H1 (cell line): ENCODE results near the gene SCP2. TPM values are rescaled to one million over a fixed set of nuclear protein-coding genes. Genes with fewer than 3 reads are reported as not detected.

ENCODE experiments used
- CTCF ChIA-PET: fragments of 300-600 bp; sonication (Branson Sonifier 250); formaldehyde crosslinking; loops from one replicate; lab custom pipeline; 2021; ENCODE audit not compliant: partially characterized antibody; lab: Charles Lee
- POLR2A ChIA-PET: fragments of 300-600 bp; sonication (Branson Sonifier 250); formaldehyde crosslinking; loops from one replicate; lab custom pipeline; 2021; ENCODE audit warnings: inconsistent platforms; ENCODE audit not compliant: partially characterized antibody; lab: Charles Lee
- DNase-seq, 2 experiments: peaks; one replicate each; pipeline versions ENCODE4 v3.0.0 to v3.0.0-alpha.2; 2010 to 2022; ENCODE audit warnings: low spot score in 2 of 2, low read depth in 1 of 2, mixed read lengths in 1 of 2
- FAIRE-seq: peaks from 2 replicates; lab custom pipeline; 2011; peaks lifted over from hg19 to GRCh38; lab: Jason Lieb, UNC
- H2AFZ ChIP-seq: 2 replicates; pipeline ENCODE4 v1.8.1; 2012; ENCODE audit warnings: low read length, inconsistent platforms
- H2AK5ac ChIP-seq: 2 replicates; pipeline ENCODE4 v1.6.1; 2013; ENCODE audit warnings: low read depth, low read length
- H2BK120ac ChIP-seq: replicated peaks from 2 replicates; pipeline ENCODE3; 2013; ENCODE audit warnings: low read depth, low read length, inconsistent platforms
- H2BK12ac ChIP-seq: 2 replicates; pipeline ENCODE4 v1.6.1; 2013; ENCODE audit warnings: low read depth, low read length
- H2BK15ac ChIP-seq: 2 replicates; pipeline ENCODE4 v1.6.1; 2013; ENCODE audit warnings: low read length
- H2BK20ac ChIP-seq: 2 replicates; pipeline ENCODE4 v1.6.1; 2013; ENCODE audit warnings: low read length
- H2BK5ac ChIP-seq: 2 replicates; pipeline ENCODE4 v1.6.1; 2013; ENCODE audit warnings: low read depth, low read length
- H3K14ac ChIP-seq: 2 replicates; pipeline ENCODE4 v1.6.1; 2013; ENCODE audit warnings: inconsistent platforms; ENCODE audit not compliant: insufficient read length
- H3K18ac ChIP-seq: 2 replicates; pipeline ENCODE4 v1.6.1; 2013; ENCODE audit warnings: low read length; ENCODE audit errors: extremely low read depth
- H3K23ac ChIP-seq: 2 replicates; pipeline ENCODE4 v1.6.1; 2013; ENCODE audit warnings: inconsistent platforms; ENCODE audit not compliant: insufficient read length
- H3K23me2 ChIP-seq: 2 replicates; pipeline ENCODE4 v1.6.1; 2013; ENCODE audit warnings: low read depth, low read length
- H3K27ac ChIP-seq: 2 replicates; pipeline ENCODE4 v1.6.1; 2011; ENCODE audit warnings: low read depth, low read length, inconsistent platforms
- H3K27me3 ChIP-seq, 4 experiments: replicated peaks in 1 of 4; 1 replicate in 1 of 4; 2 replicates in 3 of 4; pipeline versions ENCODE4 v1.6.1 to v1.8.1; 2011 to 2013; ENCODE audit warnings: low read length in 3 of 4, mild to moderate bottlenecking in 3 of 4, inconsistent platforms in 2 of 4, mixed read lengths in 2 of 4, moderate library complexity in 1 of 4; ENCODE audit not compliant: control insufficient read depth in 3 of 4, insufficient read depth in 3 of 4; ENCODE audit errors: extremely low read depth in 1 of 4
- H3K36me3 ChIP-seq, 4 experiments: 2 replicates each; pipeline versions ENCODE4 v1.6.1 to v1.8.1; 2011 to 2013; ENCODE audit warnings: mild to moderate bottlenecking in 4 of 4, low read length in 3 of 4, moderate library complexity in 2 of 4, control low read depth in 1 of 4, inconsistent platforms in 1 of 4; ENCODE audit not compliant: insufficient read depth in 4 of 4, control insufficient read depth in 2 of 4
- H3K4ac ChIP-seq: replicated peaks from 2 replicates; pipeline ENCODE3; 2013; ENCODE audit warnings: low read length, low read depth, mixed read lengths, inconsistent platforms; ENCODE audit not compliant: insufficient read length
- H3K4me1 ChIP-seq, 4 experiments: replicated peaks in 1 of 4; 1 replicate in 1 of 4; 2 replicates in 3 of 4; pipeline versions ENCODE4 v1.6.1 to v1.8.1; 2011 to 2013; ENCODE audit warnings: low read length in 3 of 4, inconsistent platforms in 2 of 4, mixed read lengths in 1 of 4; ENCODE audit not compliant: insufficient read depth in 4 of 4, control insufficient read depth in 3 of 4
- H3K4me2 ChIP-seq, 2 experiments: 2 replicates each; pipeline versions ENCODE4 v1.6.1 to v1.8.1; 2011 to 2013; ENCODE audit warnings: low read depth in 2 of 2, low read length in 2 of 2, control low read depth in 1 of 2, inconsistent platforms in 1 of 2, mild to moderate bottlenecking in 1 of 2; ENCODE audit not compliant: insufficient read depth in 1 of 2
- H3K4me3 ChIP-seq, 4 experiments: fragments of 200-600, 300-600 bp in 1 of 4; sonication (generic), shearing (Covaris generic), sonication (Bioruptor Twin) in 1 of 4; 2 replicates each; pipeline versions ENCODE4 v1.5.1 to v1.8.1; 2011 to 2016; ENCODE audit warnings: low read length in 4 of 4, low read depth in 3 of 4, control low read depth in 2 of 4, inconsistent platforms in 2 of 4, mild to moderate bottlenecking in 2 of 4, mixed read lengths in 1 of 4, moderate library complexity in 1 of 4; ENCODE audit not compliant: insufficient read depth in 2 of 4; ENCODE audit errors: extremely low read depth in 1 of 4
- H3K56ac ChIP-seq: replicated peaks from 2 replicates; pipeline ENCODE3; 2013; ENCODE audit warnings: low read depth, mild to moderate bottlenecking, mixed read lengths, low read length, inconsistent platforms; ENCODE audit not compliant: insufficient read length
- H3K79me1 ChIP-seq: 2 replicates; pipeline ENCODE4 v1.6.1; 2013; ENCODE audit warnings: low read depth, low read length, control low read depth
- H3K79me2 ChIP-seq, 2 experiments: 2 replicates each; pipeline versions ENCODE4 v1.6.1 to v1.8.1; 2012 to 2013; ENCODE audit warnings: low read length in 2 of 2, mild to moderate bottlenecking in 2 of 2, inconsistent platforms in 1 of 2; ENCODE audit not compliant: insufficient read depth in 2 of 2, control insufficient read depth in 1 of 2
- H3K9ac ChIP-seq, 4 experiments: replicated peaks in 1 of 4; 1 replicate in 1 of 4; 2 replicates in 3 of 4; pipeline versions ENCODE4 v1.6.1 to v1.8.1; 2011 to 2013; ENCODE audit warnings: low read depth in 3 of 4, low read length in 3 of 4, control low read depth in 2 of 4, mild to moderate bottlenecking in 2 of 4, moderate library complexity in 2 of 4, inconsistent platforms in 1 of 4; ENCODE audit errors: extremely low read depth in 1 of 4
- H3K9me3 ChIP-seq, 2 experiments: 2 replicates each; pipeline versions ENCODE4 v1.6.1 to v1.8.1; 2012 to 2013; ENCODE audit warnings: mild to moderate bottlenecking in 2 of 2, moderate library complexity in 2 of 2, control low read depth in 1 of 2, inconsistent platforms in 1 of 2, low read depth in 1 of 2, low read length in 1 of 2, mixed read lengths in 1 of 2; ENCODE audit not compliant: insufficient read depth in 2 of 2
- H4K20me1 ChIP-seq, 2 experiments: replicated peaks in 1 of 2; 2 replicates each; pipeline versions ENCODE3 to v1.8.1; 2011 to 2013; ENCODE audit warnings: inconsistent platforms in 2 of 2, low read length in 2 of 2, mild to moderate bottlenecking in 1 of 2; ENCODE audit not compliant: insufficient read depth in 2 of 2, control insufficient read depth in 1 of 2
- H4K5ac ChIP-seq: 2 replicates; pipeline ENCODE4 v1.6.1; 2013; ENCODE audit warnings: low read length, low read depth, mixed read lengths, inconsistent platforms; ENCODE audit not compliant: insufficient read length
- H4K8ac ChIP-seq: 2 replicates; pipeline ENCODE4 v1.8.0; 2013; ENCODE audit warnings: mild to moderate bottlenecking, moderate library complexity, low read length, inconsistent platforms; ENCODE audit not compliant: insufficient read depth; ENCODE audit errors: extremely low read depth
- H4K91ac ChIP-seq: replicated peaks from 2 replicates; pipeline ENCODE3; 2013; ENCODE audit warnings: low read length, mixed read lengths, inconsistent platforms; ENCODE audit not compliant: insufficient read length
- EGR1 ChIP-seq: IDR thresholded peaks from 2 replicates; pipeline ENCODE4 v1.6.1; 2011; ENCODE audit warnings: low read depth, low read length, borderline replicate concordance
- KDM1A ChIP-seq: fragments of 200-600, 300-600 bp; sonication (generic); IDR thresholded peaks from 2 replicates; pipeline ENCODE4 v1.7.1; 2016; ENCODE audit warnings: mild to moderate bottlenecking, low read length, borderline replicate concordance
- PHF8 ChIP-seq: fragments of 200-600 bp; sonication (generic); conservative IDR thresholded peaks from 2 replicates; pipeline ENCODE4 v1.7.1; 2012; ENCODE audit warnings: low read depth, mild to moderate bottlenecking, inconsistent platforms, low read length, moderate library complexity
- RAD21 ChIP-seq, 2 experiments: IDR thresholded peaks in 1 of 2; conservative IDR thresholded peaks in 1 of 2; 2 replicates each; pipeline ENCODE4 v1.6.1; 2011; ENCODE audit warnings: low read depth in 2 of 2, low read length in 2 of 2, improper control_type of control experiment in 1 of 2, inconsistent platforms in 1 of 2, mild to moderate bottlenecking in 1 of 2, moderate library complexity in 1 of 2
- SIN3A ChIP-seq, 2 experiments: IDR thresholded peaks in 1 of 2; conservative IDR thresholded peaks in 1 of 2; 2 replicates each; pipeline ENCODE4 v1.6.1; 2011 to 2012; ENCODE audit warnings: low read length in 2 of 2, improper control_type of control experiment in 1 of 2, low read depth in 1 of 2, mild to moderate bottlenecking in 1 of 2
- SIRT6 ChIP-seq: IDR thresholded peaks from one replicate; pipeline ENCODE4 v1.7.1; 2012; ENCODE audit warnings: low read length, inconsistent platforms
- SP1 ChIP-seq: IDR thresholded peaks from 2 replicates; pipeline ENCODE4 v1.6.1; 2011; ENCODE audit warnings: low read depth, low read length
- SP2 ChIP-seq: IDR thresholded peaks from 2 replicates; pipeline ENCODE4 v1.6.1; 2012; ENCODE audit warnings: mild to moderate bottlenecking, low read length, inconsistent platforms
- SP4 ChIP-seq: IDR thresholded peaks from 2 replicates; pipeline ENCODE4 v1.6.1; 2012; ENCODE audit warnings: low read length, inconsistent platforms
- TAF1 ChIP-seq: IDR thresholded peaks from 2 replicates; pipeline ENCODE4 v1.6.1; 2011; ENCODE audit warnings: mild to moderate bottlenecking, low read depth, low read length
- TCF12 ChIP-seq: IDR thresholded peaks from 2 replicates; pipeline ENCODE4 v1.6.1; 2011; ENCODE audit warnings: low read depth, mild to moderate bottlenecking, low read length
- YY1 ChIP-seq: IDR thresholded peaks from 2 replicates; pipeline ENCODE4 v1.6.1; 2011; ENCODE audit warnings: low read depth, mild to moderate bottlenecking, low read length
- WGBS, 2 experiments: shearing (Covaris generic) in 1 of 2; methylation state at CpG; one replicate each; pipeline versions ENCODE4 v1.1.6 to v1.1.7; 2013 to 2015; ENCODE audit warnings: low lambda C conversion rate in 2 of 2, mixed read lengths in 2 of 2, inconsistent platforms in 1 of 2, low coverage in 1 of 2, missing lambda C conversion rate in 1 of 2; ENCODE audit not compliant: insufficient replicate concordance in 2 of 2, insufficient coverage in 1 of 2, insufficient read length in 1 of 2; ENCODE audit errors: extremely low coverage in 1 of 2, missing lambda C conversion rate in 1 of 2; 5-methylcytosine and 5-hydroxymethylcytosine counted together
- polyA plus RNA-seq, 7 experiments: library from polyadenylated mRNA; depleted of rRNA in 3 of 7; stranded (reverse) in 5 of 7; unstranded in 2 of 7; fragments of >200 nt in 5 of 7; fragments of 200-250 nt in 2 of 7; gene quantifications; 1 replicate in 5 of 7; 2 replicates in 1 of 7; 4 replicates in 1 of 7; pipeline versions ENCODE4 v1.2.1 to v1.2.3, GENCODE V29; 2011 to 2013; ENCODE audit warnings: missing spikeins in 2 of 7, mixed read lengths in 2 of 7
- total RNA-seq: library from RNA; stranded (reverse); fragmentation: NEBNext Ultra II Directional; extraction: Animal tissue kit (Norgen Biotek cat#: 25700); gene quantifications from 2 replicates; pipeline ENCODE4 v1.2.1, GENCODE V29; 2021

The SCP2 gene
- total and polyA plus RNA-seq, 2 of the 8 experiments (the other 6 are each of a cell fraction or from before 2014, with no cell fraction given): 20.9 to 54.3 TPM

- no peak overlapping the region for H2BK15ac ChIP-seq
- H2BK20ac ChIP-seq: no peak overlapping the region
- CTCF ChIA-PET: interaction anchor here (0.6 to 1.6 kb wide), 5 partner anchors 12 to 328 kb away, joined by 3 to 4 read pairs (median 3); no protein-coding TSS in a partner anchor
- no peaks in the 10 kb centered on the region for H4K20me1 ChIP-seq
- no peak overlapping the region for H2AK5ac ChIP-seq
- no peak overlapping the region for H3K14ac ChIP-seq
- H3K79me2 ChIP-seq: peaks cover 0 to 9% of the 10 kb centered on the region in 2 experiments; a peak in 1 of 4 replicates
- FAIRE-seq (peak; percentile 96), DNase-seq (peak; percentile 53 to 58)
- H3K23ac ChIP-seq: no peak overlapping the region
- 5% methylated on average over 9 of the region's 9 CpGs; no CpG with 5 or more reads in 1 of the 2 experiments for WGBS, 2 experiments
- peak overlapping the region; percentile 2; the same call in 1 of the 2 replicates for H3K27ac ChIP-seq
- H3K9ac ChIP-seq: peak overlapping the region in 2 of 4 experiments; percentile 53 to 76; a peak in 5 of 7 replicates
- H3K56ac ChIP-seq: no peak overlapping the region
- POLR2A ChIA-PET: interaction anchor here (0.6 to 1.3 kb wide), 4 partner anchors 34 to 70 kb away, joined by 3 read pairs; no protein-coding TSS in a partner anchor
- no peaks in the 10 kb centered on the region for H3K9me3 ChIP-seq
- no peak overlapping the region for H4K91ac ChIP-seq
- H2AFZ ChIP-seq: peak overlapping the region; percentile 61
- no peaks in the 10 kb centered on the region for H3K27me3 ChIP-seq
- H3K4me2 ChIP-seq: peak overlapping the region; percentile 71 to 93
- peaks cover 3% of the 10 kb centered on the region; the same call in 1 of the 2 replicates for H3K23me2 ChIP-seq
- H2BK120ac ChIP-seq: no peak overlapping the region
- no peak overlapping the region for H4K8ac ChIP-seq
- no peak overlapping the region for H3K4ac ChIP-seq
- peak overlapping the region; percentile 5; the same call in 1 of the 2 replicates for H3K18ac ChIP-seq
- H3K36me3 ChIP-seq: no peaks in the 10 kb centered on the region
- no peak overlapping the region for H2BK5ac ChIP-seq
- H3K4me1 ChIP-seq: no peaks in the 10 kb centered on the region; a peak in 1 of 7 replicates
- H3K79me1 ChIP-seq: no peaks in the 10 kb centered on the region
- peak overlapping the region; percentile 59 to 73 (median 66) for H3K4me3 ChIP-seq
- no peak overlapping the region for H4K5ac ChIP-seq
- H2BK12ac ChIP-seq: no peak overlapping the region
- TF ChIP-seq SIRT6: no peak
- no peak for TF ChIP-seq TCF12
- TF ChIP-seq RAD21 (IDR thresholded peaks at IDR 0.05 in 1 of 2, conservative IDR thresholded peaks at IDR 0.05 in 1 of 2; ENCODE audit: low read depth in 2 of 2, low read length in 2 of 2): peak in 1 of 2 experiments; percentile 16; a peak in 1 of 4 replicates
- TF ChIP-seq YY1: 0 out of 2 replicates have a peak, but pooled peaks have one; percentile 31
- no peak for TF ChIP-seq SP2
- no peak for TF ChIP-seq PHF8
- peak; percentile 74 to 80; a peak in 3 of 4 replicates for TF ChIP-seq SIN3A (conservative IDR thresholded peaks at IDR 0.05 in 1 of 2, IDR thresholded peaks at IDR 0.05 in 1 of 2; ENCODE audit: low read depth in 1 of 2, low read length in 2 of 2)
- TF ChIP-seq EGR1: no peak
- 0 out of 2 replicates have a peak, but pooled peaks have one; percentile 35 for TF ChIP-seq SP4
- no peak for TF ChIP-seq KDM1A
- TF ChIP-seq TAF1: peak; percentile 79
- 0 out of 2 replicates have a peak, but pooled peaks have one; percentile 28 for TF ChIP-seq SP1
These were observed 87.9 kb downstream of the SCP2 start for GRCh38 chr1:53014791-53015507.
